Neural progenitor cell (in vitro differentiated cells): Measurements from ENCODE around the gene PXDC1. TPM values are rescaled to one million over a fixed set of nuclear protein-coding genes. Genes with fewer than 3 reads are reported as not detected.
A peak's percentile ranks its signal among the peaks of the same experiment; 100 is the strongest.

ENCODE experiments used
- DNase-seq: peaks from one replicate; pipeline ENCODE4 v3.0.0-alpha.2; 2016; ENCODE audit warnings: low spot score
- H2AFZ ChIP-seq: fragments of 200-600 bp; sonication (generic); replicated peaks from 2 replicates; pipeline ENCODE4 v1.6.1; 2016; ENCODE audit warnings: antibody characterized with exemption
- H3F3A ChIP-seq: fragments of 200-600 bp; sonication (generic); 2 replicates; pipeline ENCODE4 v1.6.1; 2016; ENCODE audit warnings: antibody characterized with exemption, low read depth
- H3K27ac ChIP-seq: fragments of 200-600 bp; sonication (generic); 2 replicates; pipeline ENCODE4 v1.5.1; 2016; ENCODE audit warnings: mild to moderate bottlenecking
- H3K27me3 ChIP-seq: fragments of 200-600 bp; sonication (generic); 2 replicates; pipeline ENCODE4 v1.6.1; 2016; ENCODE audit warnings: mild to moderate bottlenecking, moderate library complexity
- H3K36me3 ChIP-seq: fragments of 200-600 bp; sonication (generic); 2 replicates; pipeline ENCODE4 v1.5.1; 2016
- H3K4me1 ChIP-seq: fragments of 200-600 bp; sonication (generic); 2 replicates; pipeline ENCODE4 v1.6.1; 2016; ENCODE audit warnings: mixed run types
- H3K4me2 ChIP-seq: fragments of 200-600 bp; sonication (generic); 2 replicates; pipeline ENCODE4 v1.6.1; 2016
- H3K4me3 ChIP-seq: fragments of 200-600 bp; sonication (generic); 2 replicates; pipeline ENCODE4 v1.5.1; 2016
- H3K79me2 ChIP-seq: fragments of 200-600 bp; sonication (generic); 2 replicates; pipeline ENCODE4 v1.6.1; 2016; ENCODE audit warnings: low read depth
- H3K9ac ChIP-seq: fragments of 200-600 bp; sonication (generic); 2 replicates; pipeline ENCODE4 v1.6.1; 2016
- H3K9me3 ChIP-seq: fragments of 200-600 bp; sonication (generic); 2 replicates; pipeline ENCODE4 v1.5.1; 2016; ENCODE audit warnings: low read depth
- H4K20me1 ChIP-seq: fragments of 200-600 bp; sonication (generic); 2 replicates; pipeline ENCODE4 v1.6.1; 2016; ENCODE audit warnings: low read depth
- H3K27ac Mint-ChIP-seq: 3 replicates; pipeline ENCODE4 v1.8.0; 2021; ENCODE audit warnings: mixed read lengths
- H3K27me3 Mint-ChIP-seq: 2 replicates; pipeline ENCODE4 v1.8.0; 2022; ENCODE audit warnings: low read depth, mild to moderate bottlenecking, inconsistent platforms, moderate library complexity, mixed read lengths; ENCODE audit not compliant: insufficient read depth
- H3K36me3 Mint-ChIP-seq: 3 replicates; pipeline ENCODE4 v1.8.0; 2021; ENCODE audit warnings: mixed read lengths
- H3K4me1 Mint-ChIP-seq: 3 replicates; pipeline ENCODE4 v1.8.0; 2021; ENCODE audit warnings: mixed read lengths
- H3K4me3 Mint-ChIP-seq: 3 replicates; pipeline ENCODE4 v1.8.0; 2021; ENCODE audit warnings: mild to moderate bottlenecking, moderate library complexity, mixed read lengths
- H3K9me3 Mint-ChIP-seq: 3 replicates; pipeline ENCODE4 v1.8.0; 2020; ENCODE audit warnings: mixed read lengths
- EZH2 ChIP-seq: fragments of 200-600 bp; sonication (generic); IDR thresholded peaks from 2 replicates; pipeline ENCODE4 v1.6.1; 2017; ENCODE audit warnings: antibody characterized with exemption, mild to moderate bottlenecking, moderate library complexity
- EZH2phosphoT487 ChIP-seq: fragments of 200-600 bp; sonication (generic); IDR thresholded peaks from 2 replicates; pipeline ENCODE4 v1.6.1; 2017; ENCODE audit warnings: antibody characterized with exemption
- total RNA-seq: library from RNA; depleted of rRNA; stranded (reverse); fragments of >200 nt; gene quantifications from 2 replicates; pipeline ENCODE4 v1.2.3, GENCODE V29; 2015; ENCODE audit warnings: low replicate concordance
- TF ChIP-seq, protein P1 (sequence below): fragments of 200-600 bp; sonication (generic); IDR thresholded peaks from 2 replicates; pipeline ENCODE4 v1.5.1; 2017; ENCODE audit warnings: antibody characterized with exemption, mild to moderate bottlenecking

Gene PXDC1
- total RNA-seq, 1 donor from 2014 or later: 2.0 TPM

DNA sequence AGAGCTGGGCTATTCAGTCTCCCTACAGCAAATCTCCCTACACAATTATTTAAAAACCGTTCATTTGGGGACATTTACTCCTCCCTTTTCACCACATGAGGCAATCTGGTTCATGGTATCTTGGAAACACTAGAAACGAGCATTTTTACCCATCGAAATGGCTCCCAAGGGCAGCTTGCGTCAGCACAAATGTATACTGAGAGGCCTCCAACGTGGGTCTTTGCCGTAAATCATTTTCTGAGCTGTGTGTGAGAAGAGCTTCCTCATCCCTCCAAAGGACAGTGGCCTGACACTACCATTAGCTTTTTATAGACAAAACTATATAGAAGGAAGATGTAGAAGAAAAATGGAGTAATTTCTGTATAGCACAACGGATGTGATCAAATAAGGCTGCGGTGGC lies 30.0 kb upstream of the PXDC1 start:
- no peak overlapping the region for H3K4me3 ChIP-seq
- no peaks in the 10 kb centered on the region for H3K9me3 Mint-ChIP-seq
- no peak overlapping the region for H2AFZ ChIP-seq
- no peaks in the 10 kb centered on the region for H3K9me3 ChIP-seq
- H3K79me2 ChIP-seq: no peaks in the 10 kb centered on the region
- no peak overlapping the region for H3K9ac ChIP-seq
- H3K27me3 Mint-ChIP-seq: peaks cover 16% of the 10 kb centered on the region
- no peak overlapping the region for H3K4me3 Mint-ChIP-seq
- no peak overlapping the region for H3K27ac Mint-ChIP-seq
- peaks cover 30% of the 10 kb centered on the region for H3K4me1 Mint-ChIP-seq
- H3K27ac ChIP-seq: no peak overlapping the region
- peaks cover 12% of the 10 kb centered on the region for H3K4me1 ChIP-seq
- no peak overlapping the region for H3K4me2 ChIP-seq
- peaks cover 13% of the 10 kb centered on the region for H3K27me3 ChIP-seq
- peaks cover 9% of the 10 kb centered on the region for H3F3A ChIP-seq
- H3K36me3 ChIP-seq: no peaks in the 10 kb centered on the region
- TF ChIP-seq EZH2phosphoT487 (no peak), EZH2 (no peak)
- TF ChIP-seq, protein P1, sequence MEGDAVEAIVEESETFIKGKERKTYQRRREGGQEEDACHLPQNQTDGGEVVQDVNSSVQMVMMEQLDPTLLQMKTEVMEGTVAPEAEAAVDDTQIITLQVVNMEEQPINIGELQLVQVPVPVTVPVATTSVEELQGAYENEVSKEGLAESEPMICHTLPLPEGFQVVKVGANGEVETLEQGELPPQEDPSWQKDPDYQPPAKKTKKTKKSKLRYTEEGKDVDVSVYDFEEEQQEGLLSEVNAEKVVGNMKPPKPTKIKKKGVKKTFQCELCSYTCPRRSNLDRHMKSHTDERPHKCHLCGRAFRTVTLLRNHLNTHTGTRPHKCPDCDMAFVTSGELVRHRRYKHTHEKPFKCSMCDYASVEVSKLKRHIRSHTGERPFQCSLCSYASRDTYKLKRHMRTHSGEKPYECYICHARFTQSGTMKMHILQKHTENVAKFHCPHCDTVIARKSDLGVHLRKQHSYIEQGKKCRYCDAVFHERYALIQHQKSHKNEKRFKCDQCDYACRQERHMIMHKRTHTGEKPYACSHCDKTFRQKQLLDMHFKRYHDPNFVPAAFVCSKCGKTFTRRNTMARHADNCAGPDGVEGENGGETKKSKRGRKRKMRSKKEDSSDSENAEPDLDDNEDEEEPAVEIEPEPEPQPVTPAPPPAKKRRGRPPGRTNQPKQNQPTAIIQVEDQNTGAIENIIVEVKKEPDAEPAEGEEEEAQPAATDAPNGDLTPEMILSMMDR: no peak
- no peaks in the 10 kb centered on the region for H4K20me1 ChIP-seq
- DNase-seq: no peak
- no peaks in the 10 kb centered on the region for H3K36me3 Mint-ChIP-seq

DNA sequence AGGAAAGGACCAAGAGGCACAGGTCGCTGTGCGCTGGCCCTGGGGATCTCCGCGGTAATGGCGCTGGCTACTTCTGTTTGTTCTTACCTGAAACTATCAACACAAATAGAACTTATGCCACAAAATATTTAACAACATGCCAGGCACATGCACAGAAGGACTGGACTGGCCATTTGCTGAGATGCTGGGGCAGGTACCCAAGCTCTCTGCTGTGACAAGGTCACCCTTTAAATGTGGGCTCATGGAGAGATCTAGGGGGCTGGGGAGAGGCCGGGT lies 28.0 kb upstream of the PXDC1 start:
- H3K79me2 ChIP-seq: no peaks in the 10 kb centered on the region
- H3K27ac ChIP-seq: no peak overlapping the region
- peaks cover 9% of the 10 kb centered on the region for H3F3A ChIP-seq
- no peak for DNase-seq
- peaks cover 13% of the 10 kb centered on the region for H3K27me3 ChIP-seq
- Mint-ChIP-seq H3K9me3 (no peaks in the 10 kb centered on the region), H3K27ac (no peak overlapping the region), H3K27me3 (peaks cover 14% of the 10 kb centered on the region), H3K36me3 (no peaks in the 10 kb centered on the region), H3K4me1 (peaks cover 31% of the 10 kb centered on the region), H3K4me3 (no peak overlapping the region)
- H3K9ac ChIP-seq: no peak overlapping the region
- no peak overlapping the region for H2AFZ ChIP-seq
- peaks cover 12% of the 10 kb centered on the region for H3K4me1 ChIP-seq
- H3K9me3 ChIP-seq: no peaks in the 10 kb centered on the region
- no peak overlapping the region for H3K4me2 ChIP-seq
- TF ChIP-seq EZH2phosphoT487 (no peak), EZH2 (no peak)
- TF ChIP-seq, protein P1: no peak
- no peaks in the 10 kb centered on the region for H3K36me3 ChIP-seq
- no peaks in the 10 kb centered on the region for H4K20me1 ChIP-seq
- H3K4me3 ChIP-seq: no peak overlapping the region

DNA sequence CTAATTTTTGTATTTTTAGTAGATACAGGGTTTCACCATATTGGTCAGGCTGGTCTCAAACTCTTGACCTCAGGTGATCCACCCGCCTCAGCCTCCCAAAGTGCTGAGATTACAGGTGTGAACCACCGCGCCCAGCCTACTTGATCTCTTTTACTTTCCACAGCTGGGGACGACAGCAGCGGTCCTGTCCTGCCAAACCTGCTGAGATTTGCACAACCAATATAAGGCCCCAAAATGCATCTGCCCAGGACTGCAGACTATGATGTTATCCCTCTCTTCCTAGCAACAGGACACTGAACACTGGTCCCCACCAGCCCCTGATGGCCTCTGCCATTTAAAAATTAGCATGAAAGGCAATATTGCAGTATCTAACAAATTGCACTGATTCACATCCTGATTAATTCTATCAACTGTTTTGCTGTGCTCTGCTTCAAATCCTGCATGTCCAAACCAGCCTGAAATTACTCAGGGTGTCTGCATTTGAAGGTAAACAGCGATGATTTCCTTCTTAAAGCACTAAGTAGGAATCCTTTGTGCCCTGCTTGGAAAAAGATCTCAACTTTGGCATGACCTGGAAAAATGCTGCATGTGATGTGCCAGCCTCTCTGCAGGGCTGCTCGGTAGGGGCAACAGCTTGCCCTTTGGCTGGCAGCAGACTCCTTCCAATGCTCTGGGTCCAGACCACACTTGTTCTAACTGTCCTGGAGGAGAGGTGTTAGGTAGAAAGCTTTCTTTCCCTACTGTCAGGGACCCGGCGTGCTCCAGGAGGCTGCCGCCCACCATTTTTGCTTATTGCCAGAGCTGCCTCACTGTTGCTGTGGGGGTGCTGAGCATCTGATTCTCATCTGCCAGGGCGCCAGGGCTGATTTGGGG lies 27.4 kb upstream of the PXDC1 start:
- Histone ChIP-seq H3K79me2 (no peaks in the 10 kb centered on the region), H2AFZ (no peak overlapping the region), H3F3A (peaks cover 9% of the 10 kb centered on the region), H3K9ac (no peak overlapping the region), H3K4me3 (no peak overlapping the region), H4K20me1 (no peaks in the 10 kb centered on the region), H3K27me3 (peaks cover 13% of the 10 kb centered on the region), H3K9me3 (no peaks in the 10 kb centered on the region), H3K36me3 (no peaks in the 10 kb centered on the region), H3K4me1 (peaks cover 12% of the 10 kb centered on the region), H3K27ac (no peak overlapping the region), H3K4me2 (no peak overlapping the region)
- no peak for DNase-seq
- Mint-ChIP-seq H3K27me3 (peaks cover 14% of the 10 kb centered on the region), H3K36me3 (no peaks in the 10 kb centered on the region), H3K4me1 (peaks cover 31% of the 10 kb centered on the region), H3K4me3 (no peak overlapping the region), H3K27ac (peak overlapping the region; percentile 65), H3K9me3 (no peaks in the 10 kb centered on the region)
- TF ChIP-seq EZH2: no peak
- TF ChIP-seq, protein P1: no peak
- TF ChIP-seq EZH2phosphoT487: no peak
